Smooth muscle cell of the brain vasculature (primary cell): Measurements from ENCODE around the gene GLIPR2.
"Not testable (repeated sequence)": the region's sequence is repeated elsewhere in the genome, so short reads cannot be mapped to it uniquely, and the experiment has no call there.

Experiments used
- DNase-seq: peaks from one replicate; pipeline ENCODE4 v3.0.0-alpha.2; 2012; ENCODE audit warnings: low read depth, low spot score

GLIPR2 gene

GRCh38 chr9:36123515-36123914, 13.0 kb upstream of the GLIPR2 start:
- no peak for DNase-seq

- no peak for DNase-seq
Measured at GRCh38 chr9:36125062-36125855, 11.3 kb upstream of the GLIPR2 start.

GRCh38 chr9:36126016-36126730, 10.4 kb upstream of the GLIPR2 start:
- no peak for DNase-seq

GRCh38 chr9:36127652-36128244, 8.8 kb upstream of the GLIPR2 start:
- no peak for DNase-seq

- no peak for DNase-seq
Measured at GRCh38 chr9:36128349-36128748, 8.2 kb upstream of the GLIPR2 start.

- no peak for DNase-seq
Measured at GRCh38 chr9:36129139-36129538, 7.4 kb upstream of the GLIPR2 start.

- not testable (repeated sequence) for DNase-seq
Measured at GRCh38 chr9:36131666-36132065, 4.9 kb upstream of the GLIPR2 start.

- DNase-seq: no peak
Measured at GRCh38 chr9:36132086-36132485, 4.4 kb upstream of the GLIPR2 start.

- DNase-seq: no peak
Measured at GRCh38 chr9:36134761-36135505, 1.6 kb upstream of the GLIPR2 start.

GRCh38 chr9:36135741-36136271, 727 bp upstream of the GLIPR2 start:
- no peak for DNase-seq

- no peak for DNase-seq
Measured at GRCh38 chr9:36136894-36137391, 410 bp downstream of the GLIPR2 start.

GRCh38 chr9:36137392-36138004, 965 bp downstream of the GLIPR2 start:
- DNase-seq: no peak

GRCh38 chr9:36138496-36138895, 2.0 kb downstream of the GLIPR2 start:
- no peak for DNase-seq

GRCh38 chr9:36138901-36139300, 2.4 kb downstream of the GLIPR2 start:
- no peak for DNase-seq

- no peak for DNase-seq
Measured at GRCh38 chr9:36140086-36141084, 3.9 kb downstream of the GLIPR2 start.

GRCh38 chr9:36141288-36141687, 4.8 kb downstream of the GLIPR2 start:
- no peak for DNase-seq

GRCh38 chr9:36141761-36142160, 5.2 kb downstream of the GLIPR2 start:
- DNase-seq: no peak

GRCh38 chr9:36142510-36143244, 6.1 kb downstream of the GLIPR2 start:
- DNase-seq: no peak

GRCh38 chr9:36143245-36143641, 6.7 kb downstream of the GLIPR2 start:
- no peak for DNase-seq
